Psoas muscle (tissue), 8 donors: ENCODE data around the gene ELF3. TPM values are rescaled to one million over a fixed set of nuclear protein-coding genes. Genes with fewer than 3 reads are reported as not detected.
"Not testable (repeated sequence)": the region's sequence is repeated elsewhere in the genome, so short reads cannot be mapped to it uniquely, and the experiment has no call there.

ENCODE experiments used
- ATAC-seq, 4 donors: fragments of 200-7000 bp; cut with Tn5 transposase; one replicate each; pipeline ENCODE4 v1.9.1; 2020; ENCODE audit warnings: moderate library complexity in 3 of 4, mild to moderate bottlenecking in 2 of 4
- DNase-seq, 2 donors: peaks; one replicate each; pipeline ENCODE4 v3.0.0-alpha.2; 2020
- H3K27ac ChIP-seq: fragments of 200-600 bp; one replicate; pipeline ENCODE4 v1.8.0; 2022
- H3K27me3 ChIP-seq, 3 donors: fragments of 200-600 bp in 1 of 3; one replicate each; pipeline versions ENCODE4 v1.6.1 to v1.8.0; 2013 to 2022; ENCODE audit warnings: low read length in 2 of 3, mild to moderate bottlenecking in 2 of 3, moderate library complexity in 1 of 3; ENCODE audit not compliant: insufficient read depth in 3 of 3
- H3K36me3 ChIP-seq, 2 donors: fragments of 200-600 bp in 1 of 2; one replicate each; pipeline versions ENCODE4 v1.6.1 to v1.8.0; 2013 to 2022; ENCODE audit warnings: low read depth in 1 of 2, mild to moderate bottlenecking in 1 of 2, moderate library complexity in 1 of 2; ENCODE audit not compliant: insufficient read depth in 1 of 2
- H3K4me1 ChIP-seq: fragments of 200-600 bp; one replicate; pipeline ENCODE4 v1.8.0; 2022
- H3K4me3 ChIP-seq: fragments of 200-600 bp; one replicate; pipeline ENCODE4 v1.8.0; 2022; ENCODE audit warnings: mild to moderate bottlenecking
- H3K9me3 ChIP-seq: fragments of 200-600 bp; one replicate; pipeline ENCODE4 v1.8.0; 2022
- CTCF ChIP-seq: fragments of 200-600 bp; IDR thresholded peaks from one replicate; pipeline ENCODE4 v1.8.0; 2022; ENCODE audit warnings: antibody characterized with exemption
- WGBS, 3 donors: extraction: QIAGEN DNeasy Blood & Tissue Kit; methylation state at CpG; one replicate each; pipeline versions ENCODE4 v1.1.6 to v1.1.7; 2013; 5-methylcytosine and 5-hydroxymethylcytosine counted together
- intact Hi-C, 2 donors: fragments of 100-400 bp; cut with DNase I; formaldehyde crosslinking; loops; one replicate each; pipeline versions ENCODE4 v1.11.0 to v1.14.2; 2022
- polyA plus RNA-seq, 3 donors: library from polyadenylated mRNA; stranded (reverse); fragments of 200-250 nt; gene quantifications; one replicate each; pipeline ENCODE4 v1.2.3, GENCODE V29; 2013
- total RNA-seq, 4 donors: library from RNA; stranded (reverse); fragmentation: NEBNext Ultra II Directional in 2 of 4; extraction: Animal tissue kit (Norgen Biotek cat#: 25700) in 2 of 4; gene quantifications; one replicate each; pipeline versions ENCODE4 v1.2.1 to v1.2.4, GENCODE V29; 2021 to 2023
- donor health status: healthy with polysubstance abuse.
- donor health status: DM: no; HTN: no; CAD: no; lungs with moderate emphysema.
- donor health status: Bipolar disorder and iron deficiency.
- donor health status: healthy.
- donor health status: DM: yes; HTN: yes; CAD: no.
- donor health status: DM: no; HTN: no; CAD: no.
- donor health status: DM: no; HTN: no; CAD: no.
- donor health status: DM: yes; HTN: yes; CAD: no.

ELF3 gene
- total and polyA plus RNA-seq, 7 donors: 0.21 to 1.4 (median 0.42) TPM

GRCh38 chr1:202061055-202061454, 50.7 kb downstream of the ELF3 start:
- 67 to 75% (median 68%) methylated on average over 4 of the region's 4 CpGs for WGBS, 3 donors
- ATAC-seq (no peak), DNase-seq (no peak)
- no peak for TF ChIP-seq CTCF
- Histone ChIP-seq H3K27ac (no peak overlapping the region), H3K36me3 (no peaks in the 10 kb centered on the region), H3K27me3 (no peaks in the 10 kb centered on the region), H3K4me1 (no peaks in the 10 kb centered on the region), H3K4me3 (no peak overlapping the region), H3K9me3 (no peaks in the 10 kb centered on the region)
- intact Hi-C loops: no loop called here

DNA sequence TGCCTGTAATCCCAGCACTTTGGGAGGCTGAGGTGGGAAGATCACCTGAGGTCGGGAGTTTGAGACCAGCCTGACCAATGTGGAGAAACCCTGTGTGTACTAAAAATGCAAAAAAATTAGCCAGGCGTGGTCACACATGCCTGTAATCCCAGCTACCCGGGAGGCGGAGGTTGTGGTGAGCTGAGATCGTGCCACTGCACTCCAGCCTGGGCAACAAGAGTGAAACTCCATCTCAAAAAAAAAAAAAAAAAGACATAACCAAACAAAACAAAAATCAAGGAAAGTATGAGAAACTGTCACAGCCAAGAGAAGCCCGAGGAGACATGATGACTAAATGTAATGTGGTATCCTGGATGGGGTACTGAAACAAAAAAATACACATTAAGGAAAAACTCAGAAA, 51.4 kb downstream of the ELF3 start:
- H3K4me1 ChIP-seq, H3K36me3 ChIP-seq, ATAC-seq, H3K27ac ChIP-seq, H3K9me3 ChIP-seq, H3K27me3 ChIP-seq, intact Hi-C loops, H3K4me3 ChIP-seq, DNase-seq: not testable (repeated sequence)
- WGBS, 3 donors: 64 to 74% (median 72%) methylated on average over 6 of the region's 6 CpGs

- DNase-seq, H3K4me3 ChIP-seq, H3K27ac ChIP-seq, ATAC-seq, H3K36me3 ChIP-seq, H3K4me1 ChIP-seq, H3K27me3 ChIP-seq, H3K9me3 ChIP-seq, intact Hi-C loops: not testable (repeated sequence)
- WGBS, 3 donors: 90% methylated on average over 7 of the region's 7 CpGs
These were observed 52.2 kb downstream of the ELF3 start for GRCh38 chr1:202062636-202063035.

GRCh38 chr1:202063093-202063492, 52.7 kb downstream of the ELF3 start:
- 7 to 27% (median 21%) methylated on average over 1 of the region's 1 CpG for WGBS, 3 donors
- ATAC-seq: no peak
- intact Hi-C loops: no loop called here

DNA sequence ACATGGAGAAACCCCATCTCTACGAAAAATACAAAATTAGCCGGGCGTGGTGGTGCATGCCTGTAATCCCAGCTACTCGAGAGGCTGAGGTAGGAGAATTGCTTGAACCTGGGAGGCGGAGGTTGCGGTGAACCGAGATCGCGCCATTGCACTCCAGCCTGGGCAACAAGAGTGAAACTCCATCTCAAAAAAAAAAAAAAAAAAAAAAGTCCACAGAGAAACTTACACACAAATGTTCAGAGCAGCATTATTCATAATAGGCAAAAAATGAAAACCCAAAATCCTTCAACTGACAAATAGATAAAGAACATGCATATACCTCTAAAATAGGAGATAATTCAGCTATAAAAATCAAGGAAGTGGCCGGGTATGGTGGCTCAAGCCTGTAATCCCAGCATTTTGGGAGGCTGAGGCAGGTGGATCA, 54.5 kb downstream of the ELF3 start:
- H3K9me3 ChIP-seq, H3K4me3 ChIP-seq, intact Hi-C loops, H3K27me3 ChIP-seq, H3K4me1 ChIP-seq, H3K27ac ChIP-seq, DNase-seq, H3K36me3 ChIP-seq, ATAC-seq: not testable (repeated sequence)
- 83 to 89% (median 85%) methylated on average over 6 to 10 of the region's 10 CpGs for WGBS, 3 donors

More at GRCh38 chr1:202063093-202063492, 52.7 kb downstream of the ELF3 start:
- H3K27me3 ChIP-seq: no peaks in the 10 kb centered on the region
- no peak overlapping the region for H3K27ac ChIP-seq
- H3K36me3 ChIP-seq: no peaks in the 10 kb centered on the region
- no peaks in the 10 kb centered on the region for H3K9me3 ChIP-seq
- no peak for TF ChIP-seq CTCF
- no peak overlapping the region for H3K4me3 ChIP-seq
- DNase-seq: no peak
- no peaks in the 10 kb centered on the region for H3K4me1 ChIP-seq

Other genes with a start within 250 kb of the ELF3 start
- 10 to 100 TPM; 20.1 to 26.9 (median 22.6) TPM for gene IPO9, start 181.4 kb upstream of the ELF3 start, total RNA-seq
- gene IPO9, start 181.4 kb upstream of the ELF3 start, polyA plus RNA-seq: 10 to 100 TPM in 1 of 3 donors, 1 to 10 TPM in 2; 6.6 to 12.1 (median 7.5) TPM
- 100 to 1,000 TPM; 105 to 157 (median 137) TPM for gene SHISA4, start 121.7 kb upstream of the ELF3 start, total RNA-seq
- 100 to 1,000 TPM in 2 of 3 donors, 10 to 100 TPM in 1; 74.8 to 264 (median 151) TPM for gene SHISA4, start 121.7 kb upstream of the ELF3 start, polyA plus RNA-seq
- 10 to 100 TPM; 12.8 to 45.4 (median 24.6) TPM for gene LMOD1, start 64.0 kb upstream of the ELF3 start, total RNA-seq
- gene LMOD1, start 64.0 kb upstream of the ELF3 start, polyA plus RNA-seq: 10 to 100 TPM in 2 of 3 donors, 1 to 10 TPM in 1; 4.9 to 15.5 (median 11.4) TPM
- 100 to 1,000 TPM in 1 of 4 donors, 10 to 100 TPM in 3; 45.4 to 132 (median 68.4) TPM for gene TIMM17A, start 55.1 kb upstream of the ELF3 start, total RNA-seq
- 100 to 1,000 TPM in 2 of 3 donors, 10 to 100 TPM in 1; 79.6 to 176 (median 163) TPM for gene TIMM17A, start 55.1 kb upstream of the ELF3 start, polyA plus RNA-seq
- gene RNPEP, start 27.9 kb upstream of the ELF3 start, total RNA-seq: 10 to 100 TPM; 12.8 to 18.7 (median 14.6) TPM
- 10 to 100 TPM in 1 of 3 donors, 1 to 10 TPM in 2; 6.2 to 16.9 (median 9.7) TPM for gene RNPEP, start 27.9 kb upstream of the ELF3 start, polyA plus RNA-seq
- gene GPR37L1, start 112.3 kb downstream of the ELF3 start, total RNA-seq: not detected
- gene GPR37L1, start 112.3 kb downstream of the ELF3 start, polyA plus RNA-seq: under 1 TPM; 0.01 TPM
- 10 to 100 TPM; 53.1 to 70.6 (median 62.3) TPM for gene ARL8A, start 134.2 kb downstream of the ELF3 start, total RNA-seq
- gene ARL8A, start 134.2 kb downstream of the ELF3 start, polyA plus RNA-seq: 10 to 100 TPM; 26.6 to 34.0 (median 26.6) TPM
- 1 to 10 TPM in 1 of 4 donors, under 1 TPM in 3; 0.32 to 1.0 (median 0.45) TPM for gene PTPN7, start 150.0 kb downstream of the ELF3 start, total RNA-seq
- gene PTPN7, start 150.0 kb downstream of the ELF3 start, polyA plus RNA-seq: under 1 TPM; 0.10 to 0.17 (median 0.13) TPM
- under 1 TPM in 1 of 4 donors, not detected in 3; 0.19 TPM for gene LGR6, start 183.2 kb downstream of the ELF3 start, total RNA-seq
- under 1 TPM; 0.12 to 0.20 (median 0.13) TPM for gene LGR6, start 183.2 kb downstream of the ELF3 start, polyA plus RNA-seq